Measurements from ENCODE around the gene TSEN15. TPM values are rescaled to one million over a fixed set of nuclear protein-coding genes. Genes with fewer than 3 reads are reported as not detected.

Gene TSEN15
- total and polyA plus RNA-seq, 2 of the 13 experiments (the other 11 are each of a cell fraction or from before 2014, with no cell fraction given) = 25.6 to 35.8 TPM

GRCh38 chr1:184014271-184014670, 37.3 kb upstream of the TSEN15 start:
- CTCF ChIA-PET (ENCODE audit: low intra/inter-chr PET ratio, low total read pairs) = no interaction called here
- Histone ChIP-seq H3K36me3 (replicated peaks in 1 of 2; ENCODE audit: control insufficient read depth in 1 of 2, insufficient read depth in 2 of 2, low read length in 2 of 2) (no peaks in the 10 kb centered on the region), H3K27me3 (ENCODE audit: control insufficient read depth in 1 of 2, insufficient read depth in 2 of 2, low read length in 2 of 2) (peaks cover 0 to 14% of the 10 kb centered on the region in 2 experiments; a peak in 2 of 5 replicates), H4K20me1 (ENCODE audit: insufficient read depth, low read length) (no peaks in the 10 kb centered on the region), H3K4me3 (replicated peaks in 1 of 3; ENCODE audit: insufficient read depth in 1 of 3, low read depth in 2 of 3, low read length in 3 of 3) (no peak overlapping the region), H3K4me1 (ENCODE audit: insufficient read depth, low read length) (no peaks in the 10 kb centered on the region; the same call in 1 of the 2 replicates), H3K4me2 (ENCODE audit: low read depth, low read length) (no peak overlapping the region), H3K9ac (ENCODE audit: insufficient read depth, low read depth, low read length) (no peak overlapping the region), H3K79me2 (ENCODE audit: insufficient read depth, low read length) (no peaks in the 10 kb centered on the region), H3K9me3 (ENCODE audit: low read length) (no peaks in the 10 kb centered on the region), H3K27ac (ENCODE audit: extremely low read length, insufficient read depth, low read length) (no peak overlapping the region), H2AFZ (ENCODE audit: low read length) (no peak overlapping the region)
- BruUV-seq (replicated peaks) = no TSS peak
- TF ChIP-seq MLLT10 (CRISPR knock-in tag; IDR thresholded peaks at IDR 0.05) (no peak), ZBTB7B (CRISPR knock-in tag; IDR thresholded peaks at IDR 0.05) (no peak), ZNF776 (CRISPR knock-in tag; IDR thresholded peaks at IDR 0.05) (no peak)
- FAIRE-seq (no peak), ATAC-seq (no peak), DNase-seq (ENCODE audit: low spot score) (no peak)
- 27% methylated on average over 2 of the region's 2 CpGs for WGBS (ENCODE audit: low lambda C conversion rate)
- in situ Hi-C loops (cut with HindIII; ENCODE audit: extremely low pct_ligation_motif_present, low pct_unique_long_range_greater_than_20kb) (no loop called here), intact Hi-C loops (cut with micrococcal nuclease; ENCODE audit: unreplicated experiment) (no loop called here)
- POLR2A ChIA-PET = no interaction called here

- no peak for FAIRE-seq
- ChIA-PET CTCF (ENCODE audit: low intra/inter-chr PET ratio, low total read pairs) (no interaction called here), POLR2A (no interaction called here)
- TF ChIP-seq ZNF710 (CRISPR knock-in tag; IDR thresholded peaks at IDR 0.05; ENCODE audit: borderline replicate concordance) (no peak), ZNF280D (CRISPR knock-in tag; IDR thresholded peaks at IDR 0.05) (no peak), ZNF383 (CRISPR knock-in tag; IDR thresholded peaks at IDR 0.05; ENCODE audit: borderline replicate concordance) (no peak)
Observed at GRCh38 chr1:184016169-184016568, 35.4 kb upstream of the TSEN15 start.

More at GRCh38 chr1:184016169-184016568, 35.4 kb upstream of the TSEN15 start:
- peaks cover 0 to 6% of the 10 kb centered on the region in 2 experiments; a peak in 2 of 5 replicates for H3K27me3 ChIP-seq (ENCODE audit: control insufficient read depth in 1 of 2, insufficient read depth in 2 of 2, low read length in 2 of 2)
- in situ Hi-C loops (cut with HindIII; ENCODE audit: extremely low pct_ligation_motif_present, low pct_unique_long_range_greater_than_20kb) (no loop called here), intact Hi-C loops (cut with micrococcal nuclease; ENCODE audit: unreplicated experiment) (no loop called here)
- no peak overlapping the region for H3K4me2 ChIP-seq (ENCODE audit: low read depth, low read length)
- no peak for ATAC-seq
- H3K4me3 ChIP-seq (replicated peaks in 1 of 3; ENCODE audit: insufficient read depth in 1 of 3, low read depth in 2 of 3, low read length in 3 of 3) = no peak overlapping the region
- no peaks in the 10 kb centered on the region for H3K79me2 ChIP-seq (ENCODE audit: insufficient read depth, low read length)
- H3K9ac ChIP-seq (ENCODE audit: insufficient read depth, low read depth, low read length) = no peak overlapping the region
- H3K9me3 ChIP-seq (ENCODE audit: low read length) = no peaks in the 10 kb centered on the region
- DNase-seq (ENCODE audit: low spot score) = no peak
- WGBS (ENCODE audit: low lambda C conversion rate) = 13% methylated on average over 2 of the region's 2 CpGs
- H3K27ac ChIP-seq (ENCODE audit: extremely low read length, insufficient read depth, low read length) = no peak overlapping the region
- no peaks in the 10 kb centered on the region for H4K20me1 ChIP-seq (ENCODE audit: insufficient read depth, low read length)
- H2AFZ ChIP-seq (ENCODE audit: low read length) = no peak overlapping the region
- no peaks in the 10 kb centered on the region for H3K36me3 ChIP-seq (replicated peaks in 1 of 2; ENCODE audit: control insufficient read depth in 1 of 2, insufficient read depth in 2 of 2, low read length in 2 of 2)
- H3K4me1 ChIP-seq (ENCODE audit: insufficient read depth, low read length) = no peaks in the 10 kb centered on the region; the same call in 1 of the 2 replicates
- BruUV-seq (replicated peaks) = no TSS peak

Measured in HepG2 (cell line).